ENCODE results near the gene S100A14.

- TF ChIP-seq CTCF (IDR thresholded peaks at IDR 0.05): no peak
- no peak for TF ChIP-seq POLR2A (IDR thresholded peaks at IDR 0.05)
Observed at GRCh38 chr1:153662269-153662668, 46.1 kb upstream of the S100A14 start.

All from vagina (tissue), 2 donors.